Measurements from ENCODE around the gene ITPRID1.

DNA sequence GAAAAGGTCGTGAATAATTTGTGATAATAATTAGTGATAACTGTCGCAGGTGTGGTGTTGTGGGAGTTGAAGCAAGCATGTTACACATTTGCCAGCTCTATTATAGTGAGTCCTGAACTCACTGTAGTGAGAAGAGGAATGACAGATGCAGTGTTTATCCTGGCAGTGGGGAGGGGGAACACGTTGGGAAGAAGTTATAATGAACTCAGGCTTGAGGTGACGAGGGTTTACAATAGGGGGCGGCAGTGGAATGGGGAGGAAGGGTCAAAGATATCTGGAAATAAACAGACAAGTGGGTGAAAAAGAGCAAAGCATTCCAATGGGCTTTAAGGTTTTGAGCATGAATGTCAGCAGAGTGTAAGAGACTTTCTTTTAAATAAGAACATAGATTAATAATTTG lies 49.6 kb downstream of the ITPRID1 start:
- TF ChIP-seq, protein P1, sequence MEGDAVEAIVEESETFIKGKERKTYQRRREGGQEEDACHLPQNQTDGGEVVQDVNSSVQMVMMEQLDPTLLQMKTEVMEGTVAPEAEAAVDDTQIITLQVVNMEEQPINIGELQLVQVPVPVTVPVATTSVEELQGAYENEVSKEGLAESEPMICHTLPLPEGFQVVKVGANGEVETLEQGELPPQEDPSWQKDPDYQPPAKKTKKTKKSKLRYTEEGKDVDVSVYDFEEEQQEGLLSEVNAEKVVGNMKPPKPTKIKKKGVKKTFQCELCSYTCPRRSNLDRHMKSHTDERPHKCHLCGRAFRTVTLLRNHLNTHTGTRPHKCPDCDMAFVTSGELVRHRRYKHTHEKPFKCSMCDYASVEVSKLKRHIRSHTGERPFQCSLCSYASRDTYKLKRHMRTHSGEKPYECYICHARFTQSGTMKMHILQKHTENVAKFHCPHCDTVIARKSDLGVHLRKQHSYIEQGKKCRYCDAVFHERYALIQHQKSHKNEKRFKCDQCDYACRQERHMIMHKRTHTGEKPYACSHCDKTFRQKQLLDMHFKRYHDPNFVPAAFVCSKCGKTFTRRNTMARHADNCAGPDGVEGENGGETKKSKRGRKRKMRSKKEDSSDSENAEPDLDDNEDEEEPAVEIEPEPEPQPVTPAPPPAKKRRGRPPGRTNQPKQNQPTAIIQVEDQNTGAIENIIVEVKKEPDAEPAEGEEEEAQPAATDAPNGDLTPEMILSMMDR (conservative IDR thresholded peaks at IDR 0.05; ENCODE audit: low read length) = no peak
- TF ChIP-seq EZH2phosphoT487 (IDR thresholded peaks at IDR 0.05; ENCODE audit: borderline replicate concordance) = no peak
